ENCODE data around the gene ZNF236. TPM values are rescaled to one million over a fixed set of nuclear protein-coding genes. Genes with fewer than 3 reads are reported as not detected.

ZNF236 gene
- total and polyA plus RNA-seq, 2 donors (not counting 3 experiments of a cell fraction or from before 2014, with no cell fraction given): 4.5 to 14.7 TPM

DNA sequence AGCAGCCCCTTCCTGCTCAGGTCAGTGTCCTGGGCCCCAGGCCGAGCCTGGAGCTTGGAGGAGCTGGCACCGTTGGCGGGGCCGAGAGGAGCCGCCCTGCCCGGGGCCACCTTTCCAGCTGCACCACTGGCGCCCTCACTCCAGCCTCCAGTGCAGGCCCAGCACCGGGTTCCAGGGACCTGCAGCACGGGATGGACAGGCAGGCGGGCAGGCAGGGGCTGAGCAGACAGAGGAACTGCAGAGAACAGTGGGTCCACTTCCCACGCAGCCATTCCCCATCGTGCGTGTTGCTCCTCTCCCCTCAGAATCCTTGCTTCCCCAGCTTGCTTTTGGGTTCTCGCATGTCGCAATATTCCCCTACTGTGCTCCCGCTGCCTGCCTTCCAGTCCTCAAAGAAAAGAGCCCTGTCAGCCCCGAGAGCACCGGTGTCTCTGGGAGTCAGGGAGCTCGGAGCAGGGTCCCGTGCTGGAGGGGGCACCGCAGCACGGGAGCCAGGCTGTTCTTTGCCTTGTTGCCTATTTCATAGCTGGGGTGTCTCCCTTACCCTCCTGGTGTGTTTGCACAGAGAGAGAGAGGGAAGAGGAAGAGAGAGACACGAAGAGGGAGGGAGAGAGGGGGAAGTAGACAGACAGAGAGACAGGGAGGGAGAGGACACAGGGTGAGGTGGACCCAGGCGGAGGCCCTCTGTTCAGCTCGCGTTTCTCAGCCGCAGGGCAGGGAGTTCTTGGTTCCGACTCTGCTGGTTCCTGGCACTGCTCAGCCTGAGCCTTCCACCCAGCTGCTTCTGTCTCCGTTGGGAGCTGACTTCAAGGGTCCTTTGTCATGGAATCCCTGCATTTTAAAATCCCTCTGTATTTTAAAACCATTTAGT, 184.2 kb downstream of the ZNF236 start:
- TF ChIP-seq MYC (IDR thresholded peaks at IDR 0.05; ENCODE audit: low read depth, low read length) (no peak), POLR2A (IDR thresholded peaks at IDR 0.05; ENCODE audit: low read depth, low read length) (no peak), FOS (IDR thresholded peaks at IDR 0.05; ENCODE audit: borderline replicate concordance, insufficient read depth, low read length) (no peak), EZH2 (IDR thresholded peaks at IDR 0.05; ENCODE audit: borderline replicate concordance, low read depth, low read length, severe bottlenecking) (no peak), CTCF (IDR thresholded peaks at IDR 0.05; ENCODE audit: extremely low read depth in 1 of 2, insufficient read depth in 1 of 2, low read depth in 1 of 2, low read length in 2 of 2) (no peak), POLR2AphosphoS5 (IDR thresholded peaks at IDR 0.05; ENCODE audit: insufficient read depth, low read depth, low read length) (no peak), GATA2 (IDR thresholded peaks at IDR 0.05; ENCODE audit: insufficient read depth, insufficient read length, low read depth, low read length) (no peak), JUN (IDR thresholded peaks at IDR 0.05; ENCODE audit: borderline replicate concordance, insufficient read depth, insufficient read length, low read depth) (no peak)
- TF ChIP-seq, protein P1, sequence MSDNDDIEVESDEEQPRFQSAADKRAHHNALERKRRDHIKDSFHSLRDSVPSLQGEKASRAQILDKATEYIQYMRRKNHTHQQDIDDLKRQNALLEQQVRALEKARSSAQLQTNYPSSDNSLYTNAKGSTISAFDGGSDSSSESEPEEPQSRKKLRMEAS (IDR thresholded peaks at IDR 0.05; ENCODE audit: insufficient read depth, insufficient read length): no peak
- Histone ChIP-seq H3K79me2 (ENCODE audit: control insufficient read depth, insufficient read depth, low read length) (no peaks in the 10 kb centered on the region), H3K4me1 (ENCODE audit: control insufficient read depth, extremely low read depth, insufficient read depth, low read length) (no peaks in the 10 kb centered on the region), H4K20me1 (replicated peaks; ENCODE audit: control insufficient read depth, extremely low read depth, insufficient read depth, low read length) (no peaks in the 10 kb centered on the region), H3K36me3 (ENCODE audit: control insufficient read depth in 2 of 2, extremely low read depth in 1 of 2, insufficient read depth in 2 of 2, low read length in 2 of 2) (no peaks in the 10 kb centered on the region), H3K4me3 (replicated peaks in 1 of 3; ENCODE audit: insufficient read depth in 1 of 3, low read depth in 1 of 3, low read length in 3 of 3) (no peak overlapping the region), H3K27me3 (ENCODE audit: control insufficient read depth in 2 of 2, insufficient read depth in 2 of 2, low read length in 2 of 2) (peaks cover 0 to 3% of the 10 kb centered on the region in 2 experiments), H3K9me3 (replicated peaks; ENCODE audit: control insufficient read depth, insufficient read depth, low read length) (no peaks in the 10 kb centered on the region), H3K9ac (replicated peaks; ENCODE audit: extremely low read depth, insufficient read depth, low read length) (no peak overlapping the region), H3K9me1 (replicated peaks; ENCODE audit: control insufficient read depth, extremely low read depth, insufficient read depth, low read length) (no peaks in the 10 kb centered on the region), H3K4me2 (ENCODE audit: insufficient read depth, low read length) (no peak overlapping the region), H3K27ac (ENCODE audit: insufficient read depth, low read depth, low read length) (no peak overlapping the region), H2AFZ (ENCODE audit: low read depth, low read length) (no peak overlapping the region)
- DNase-seq (ENCODE audit: low read depth, low spot score) (no peak), FAIRE-seq (no peak)
- intact Hi-C loops (cut with micrococcal nuclease) (no loop called here), dilution Hi-C loops (cut with MboI; ENCODE audit: extremely low pct_ligation_motif_present, low sequenced_read_pairs) (no loop called here)
- CTCF ChIA-PET: interaction anchor here (0.7 to 1.4 kb wide), 4 partner anchors 20 to 205 kb away, joined by 3 to 4 read pairs (median 4); no protein-coding TSS in a partner anchor
- no TSS peak for BruUV-seq (replicated peaks)
- POLR2A ChIA-PET: no interaction called here

Measured in endothelial cell of umbilical vein (primary cell).